GM19395 (cell line): Measurements from ENCODE around the gene B3GAT1.

ENCODE experiments used
- ATAC-seq: cut with Tn5 transposase; IDR thresholded peaks from one replicate; pipeline ENCODE4 v1.9.1; 2021; ENCODE audit warnings: mild to moderate bottlenecking, moderate library complexity; ENCODE audit not compliant: unreplicated experiment

Gene B3GAT1

GRCh38 chr11:134410766-134411165 lies 1.3 kb downstream of the B3GAT1 start:
- no peak for ATAC-seq

- ATAC-seq: no peak
These were observed 2.3 kb downstream of the B3GAT1 start for GRCh38 chr11:134409552-134410429.

- no peak for ATAC-seq
These were observed 4.1 kb downstream of the B3GAT1 start for GRCh38 chr11:134407923-134408322.

- ATAC-seq: no peak
These were observed 4.7 kb downstream of the B3GAT1 start for GRCh38 chr11:134407321-134407828.

- ATAC-seq: no peak
These were observed 5.5 kb downstream of the B3GAT1 start for GRCh38 chr11:134406264-134407185.

GRCh38 chr11:134405841-134406240 lies 6.2 kb downstream of the B3GAT1 start:
- ATAC-seq: no peak

- ATAC-seq: no peak
These were observed 6.6 kb downstream of the B3GAT1 start for GRCh38 chr11:134405436-134405835.

- no peak for ATAC-seq
These were observed 7.3 kb downstream of the B3GAT1 start for GRCh38 chr11:134404575-134405341.

- no peak for ATAC-seq
These were observed 9.1 kb downstream of the B3GAT1 start for GRCh38 chr11:134402910-134403309.

GRCh38 chr11:134401825-134402809 lies 9.9 kb downstream of the B3GAT1 start:
- ATAC-seq: no peak

GRCh38 chr11:134399996-134400395 lies 12.0 kb downstream of the B3GAT1 start:
- no peak for ATAC-seq

- no peak for ATAC-seq
These were observed 12.8 kb downstream of the B3GAT1 start for GRCh38 chr11:134399293-134399654.

GRCh38 chr11:134398644-134399292 lies 13.3 kb downstream of the B3GAT1 start:
- ATAC-seq: no peak

- ATAC-seq: no peak
These were observed 14.0 kb downstream of the B3GAT1 start for GRCh38 chr11:134398079-134398444.

- no peak for ATAC-seq
These were observed 14.6 kb downstream of the B3GAT1 start for GRCh38 chr11:134397304-134398078.

- ATAC-seq: no peak
These were observed 17.0 kb downstream of the B3GAT1 start for GRCh38 chr11:134395002-134395401.

GRCh38 chr11:134394311-134394710 lies 17.7 kb downstream of the B3GAT1 start:
- no peak for ATAC-seq

- no peak for ATAC-seq
These were observed 18.4 kb downstream of the B3GAT1 start for GRCh38 chr11:134393638-134394037.
